GM21390 (cell line): ENCODE results near the gene LRIG1.

ENCODE experiments used
- ATAC-seq: cut with Tn5 transposase; IDR thresholded peaks from one replicate; pipeline ENCODE4 v1.9.1; 2021; ENCODE audit not compliant: unreplicated experiment

LRIG1 gene

GRCh38 chr3:66392512-66392911 is 108.3 kb downstream of the LRIG1 start:
- no peak for ATAC-seq

GRCh38 chr3:66390013-66390412 is 110.8 kb downstream of the LRIG1 start:
- ATAC-seq = peak; percentile 32

- ATAC-seq = peak; percentile 39
Measured at GRCh38 chr3:66386925-66387650, 113.7 kb downstream of the LRIG1 start.

GRCh38 chr3:66386011-66386924 is 114.6 kb downstream of the LRIG1 start:
- peak; percentile 87 for ATAC-seq

GRCh38 chr3:66385066-66385465 is 115.8 kb downstream of the LRIG1 start:
- no peak for ATAC-seq

GRCh38 chr3:66383998-66384745 is 116.7 kb downstream of the LRIG1 start:
- no peak for ATAC-seq

GRCh38 chr3:66383023-66383422 is 117.8 kb downstream of the LRIG1 start:
- ATAC-seq = no peak

GRCh38 chr3:66382142-66382541 is 118.7 kb downstream of the LRIG1 start:
- no peak for ATAC-seq

GRCh38 chr3:66381626-66382025 is 119.2 kb downstream of the LRIG1 start:
- no peak for ATAC-seq

- ATAC-seq = no peak
Measured at GRCh38 chr3:66380200-66380932, 120.5 kb downstream of the LRIG1 start.

- no peak for ATAC-seq
Measured at GRCh38 chr3:66379565-66379964, 121.3 kb downstream of the LRIG1 start.

GRCh38 chr3:66378256-66378655 is 122.6 kb downstream of the LRIG1 start:
- no peak for ATAC-seq

- ATAC-seq = no peak
Measured at GRCh38 chr3:66377800-66378199, 123.0 kb downstream of the LRIG1 start.

- ATAC-seq = no peak
Measured at GRCh38 chr3:66376568-66376967, 124.3 kb downstream of the LRIG1 start.

- ATAC-seq = no peak
Measured at GRCh38 chr3:66372681-66373350, 128.0 kb downstream of the LRIG1 start.

GRCh38 chr3:66371432-66371831 is 129.4 kb downstream of the LRIG1 start:
- ATAC-seq = no peak

- no peak for ATAC-seq
Measured at GRCh38 chr3:66370179-66370578, 130.6 kb downstream of the LRIG1 start.

GRCh38 chr3:66367979-66368378 is 132.8 kb downstream of the LRIG1 start:
- ATAC-seq = no peak

GRCh38 chr3:66366747-66367146 is 134.1 kb downstream of the LRIG1 start:
- no peak for ATAC-seq

- ATAC-seq = no peak
Measured at GRCh38 chr3:66365080-66365479, 135.7 kb downstream of the LRIG1 start.
